Nephron progenitor cell (in vitro differentiated cells): ENCODE data around the gene HOXB9.

Experiments
- DNase-seq: peaks from one replicate; pipeline ENCODE4 v3.0.0; 2021
- H3K27ac Mint-ChIP-seq: 2 replicates; pipeline ENCODE4 v1.8.0; 2021; ENCODE audit warnings: mild to moderate bottlenecking, moderate library complexity, mixed read lengths
- H3K27me3 Mint-ChIP-seq: 2 replicates; pipeline ENCODE4 v1.8.0; 2021; ENCODE audit warnings: mild to moderate bottlenecking, low read depth, mixed read lengths; ENCODE audit not compliant: poor library complexity
- H3K36me3 Mint-ChIP-seq: 2 replicates; pipeline ENCODE4 v1.8.0; 2021; ENCODE audit warnings: low read depth, mixed read lengths
- H3K4me1 Mint-ChIP-seq: 2 replicates; pipeline ENCODE4 v1.8.0; 2021; ENCODE audit warnings: mixed read lengths
- H3K4me3 Mint-ChIP-seq: 2 replicates; pipeline ENCODE4 v1.8.0; 2021; ENCODE audit warnings: mild to moderate bottlenecking, moderate library complexity, mixed read lengths
- H3K9me3 Mint-ChIP-seq: 2 replicates; pipeline ENCODE4 v1.8.0; 2021; ENCODE audit warnings: mild to moderate bottlenecking, moderate library complexity, mixed read lengths
- CTCF ChIP-seq: fragments of 200-600 bp; sonication (generic); IDR thresholded peaks from 2 replicates; pipeline ENCODE4 v1.5.0; 2021; ENCODE audit warnings: antibody characterized with exemption

HOXB9 gene

GRCh38 chr17:48587276-48588073 lies 38.7 kb downstream of the HOXB9 start:
- peaks cover 15% of the 10 kb centered on the region for H3K27me3 Mint-ChIP-seq
- peak overlapping the region; percentile 100 for H3K27ac Mint-ChIP-seq
- H3K36me3 Mint-ChIP-seq: peaks cover 100% of the 10 kb centered on the region
- DNase-seq: no peak
- H3K9me3 Mint-ChIP-seq: peaks cover 4% of the 10 kb centered on the region
- peak overlapping the region; percentile 99 for H3K4me3 Mint-ChIP-seq
- H3K4me1 Mint-ChIP-seq: peaks cover 28% of the 10 kb centered on the region
- TF ChIP-seq CTCF: no peak

DNA sequence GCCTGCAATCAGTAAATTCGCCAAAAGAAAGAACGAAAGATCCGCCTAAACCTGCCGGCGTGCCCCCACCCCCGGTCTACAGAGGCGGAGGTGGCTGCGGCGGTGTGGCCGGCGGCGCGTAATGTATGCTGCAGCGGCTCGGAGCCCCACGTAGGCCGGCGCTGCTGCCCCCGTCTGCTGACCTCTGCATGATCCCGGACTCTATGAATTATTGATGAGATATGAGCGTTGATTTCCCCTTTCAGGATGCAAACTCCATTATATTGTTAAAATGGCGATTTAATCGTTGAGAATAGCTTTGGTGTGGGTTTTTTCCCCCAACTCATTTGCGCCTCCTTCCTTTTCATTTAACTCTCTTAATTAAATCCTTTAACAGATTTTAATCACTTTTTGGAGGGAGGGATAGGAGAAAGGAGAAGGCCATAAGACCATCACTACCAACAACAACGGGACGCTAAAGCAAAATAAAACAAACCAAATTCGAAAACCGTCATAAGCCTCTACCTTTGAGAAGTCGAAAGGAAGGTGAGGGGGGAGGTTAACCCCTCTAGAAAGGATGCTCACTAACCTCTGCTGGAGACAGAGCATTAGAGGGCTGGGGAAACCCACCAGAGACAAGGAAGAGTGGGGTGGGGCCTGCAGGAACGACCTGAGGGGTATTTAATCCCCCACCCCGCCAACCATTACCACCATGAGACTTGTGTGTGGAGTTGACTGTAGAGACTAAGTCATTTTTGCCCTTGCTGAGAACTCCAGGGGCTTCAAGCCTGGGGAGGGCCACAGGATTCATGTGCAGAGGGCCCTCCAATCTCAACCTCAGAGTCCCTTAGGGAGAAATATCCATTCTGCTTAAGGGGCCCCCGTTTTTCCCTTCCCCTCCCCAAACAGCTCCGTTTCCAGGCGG lies 39.6 kb downstream of the HOXB9 start:
- Mint-ChIP-seq H3K4me1 (peaks cover 29% of the 10 kb centered on the region), H3K9me3 (peaks cover 4% of the 10 kb centered on the region), H3K4me3 (peak overlapping the region; percentile 99), H3K36me3 (peaks cover 98% of the 10 kb centered on the region), H3K27ac (peak overlapping the region; percentile 100), H3K27me3 (peaks cover 15% of the 10 kb centered on the region)
- TF ChIP-seq CTCF: no peak
- DNase-seq: no peak

DNA sequence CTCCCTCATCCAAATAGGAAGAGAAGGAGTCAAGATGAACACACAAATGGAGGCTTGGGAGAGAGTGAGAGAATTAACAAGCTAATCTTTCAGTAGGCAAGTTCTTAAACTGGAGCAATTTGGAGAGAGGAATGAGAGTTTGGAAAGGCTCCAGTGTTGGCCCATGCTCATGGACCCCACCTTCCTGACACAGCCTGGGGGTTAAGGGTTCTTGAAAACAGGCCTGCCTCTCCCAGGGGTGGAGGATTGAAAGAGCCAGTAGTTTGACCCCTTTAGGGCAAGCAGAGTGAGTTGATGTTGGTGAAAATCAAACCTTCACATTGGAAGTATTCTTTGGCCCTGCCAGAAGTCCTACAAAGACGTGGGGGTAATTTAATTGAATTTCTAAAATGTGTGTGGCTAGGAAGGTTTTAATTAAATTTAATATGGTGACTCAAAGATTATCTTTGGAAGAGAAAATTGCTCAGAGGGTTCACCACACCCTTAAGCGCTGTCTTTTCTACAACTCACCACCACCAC lies 41.9 kb downstream of the HOXB9 start:
- Mint-ChIP-seq H3K27ac (peak overlapping the region; percentile 100), H3K4me3 (peak overlapping the region; percentile 99), H3K36me3 (peaks cover 88% of the 10 kb centered on the region), H3K27me3 (peaks cover 7% of the 10 kb centered on the region), H3K4me1 (peaks cover 50% of the 10 kb centered on the region), H3K9me3 (no peaks in the 10 kb centered on the region)
- no peak for DNase-seq
- no peak for TF ChIP-seq CTCF

- peaks cover 88% of the 10 kb centered on the region for H3K36me3 Mint-ChIP-seq
- TF ChIP-seq CTCF: no peak
- H3K27ac Mint-ChIP-seq: peak overlapping the region; percentile 100
- H3K9me3 Mint-ChIP-seq: no peaks in the 10 kb centered on the region
- peak overlapping the region; percentile 99 for H3K4me3 Mint-ChIP-seq
- no peak for DNase-seq
- H3K27me3 Mint-ChIP-seq: peaks cover 5% of the 10 kb centered on the region
- H3K4me1 Mint-ChIP-seq: peaks cover 56% of the 10 kb centered on the region
Measured at GRCh38 chr17:48583708-48584222, 42.4 kb downstream of the HOXB9 start.

GRCh38 chr17:48582750-48583069 lies 43.4 kb downstream of the HOXB9 start:
- DNase-seq: no peak
- Mint-ChIP-seq H3K27ac (peak overlapping the region; percentile 100), H3K27me3 (peaks cover 6% of the 10 kb centered on the region), H3K4me3 (peak overlapping the region; percentile 99), H3K4me1 (peaks cover 58% of the 10 kb centered on the region), H3K9me3 (no peaks in the 10 kb centered on the region), H3K36me3 (peaks cover 80% of the 10 kb centered on the region)
- TF ChIP-seq CTCF: no peak
